Lung (tissue), 12 donors: Measurements from ENCODE around the gene MAP3K12. TPM values are rescaled to one million over a fixed set of nuclear protein-coding genes. Genes with fewer than 3 reads are reported as not detected.
A peak's percentile ranks its signal among the peaks of the same experiment; 100 is the strongest.

Experiments used
- ATAC-seq: fragments of 200-7000 bp; cut with Tn5 transposase; one replicate; pipeline ENCODE4 v1.9.1; 2020; ENCODE audit warnings: moderate number of reproducible peaks; ENCODE audit not compliant: insufficient read depth, low FRiP score
- DNase-seq, 3 donors: peaks; one replicate each; pipeline ENCODE4 v3.0.0-alpha.2; 2013 to 2017
- H3K27ac ChIP-seq, 2 donors: one replicate each; pipeline ENCODE4 v1.5.1; 2013; ENCODE audit warnings: mild to moderate bottlenecking in 2 of 2, moderate library complexity in 2 of 2, control low read depth in 1 of 2, inconsistent platforms in 1 of 2, low read depth in 1 of 2, low read length in 1 of 2
- H3K27me3 ChIP-seq, 3 donors: one replicate each; pipeline ENCODE4 v1.5.1; 2013; ENCODE audit warnings: low read length in 2 of 3; ENCODE audit not compliant: control insufficient read depth in 3 of 3, insufficient read depth in 3 of 3
- H3K36me3 ChIP-seq, 4 donors: one replicate each; pipeline ENCODE4 v1.5.1; 2013; ENCODE audit warnings: low read length in 4 of 4, mild to moderate bottlenecking in 1 of 4, moderate library complexity in 1 of 4; ENCODE audit not compliant: control insufficient read depth in 4 of 4, insufficient read depth in 4 of 4
- H3K4me1 ChIP-seq, 5 donors: one replicate each; pipeline ENCODE4 v1.5.1; 2013; ENCODE audit warnings: low read length in 5 of 5, mild to moderate bottlenecking in 2 of 5, moderate library complexity in 1 of 5; ENCODE audit not compliant: control insufficient read depth in 5 of 5, insufficient read depth in 5 of 5
- H3K4me3 ChIP-seq: one replicate; pipeline ENCODE4 v1.5.1; 2013; ENCODE audit warnings: mild to moderate bottlenecking, control low read depth, moderate library complexity
- H3K9ac ChIP-seq, 2 donors: one replicate each; pipeline ENCODE4 v1.5.1; 2013; ENCODE audit warnings: low read length in 2 of 2, control low read depth in 1 of 2; ENCODE audit not compliant: insufficient read depth in 1 of 2
- H3K9me3 ChIP-seq, 4 donors: one replicate each; pipeline ENCODE4 v1.5.1; 2013; ENCODE audit warnings: low read length in 3 of 4, mild to moderate bottlenecking in 1 of 4, moderate library complexity in 1 of 4; ENCODE audit not compliant: control insufficient read depth in 4 of 4, insufficient read depth in 3 of 4
- CTCF ChIP-seq: IDR thresholded peaks from 2 replicates; pipeline ENCODE4 v1.5.1; 2012; ENCODE audit warnings: mild to moderate bottlenecking; ENCODE audit errors: control extremely low read depth, extremely low read depth
- WGBS, 2 donors: extraction: QIAGEN DNeasy Blood & Tissue Kit; methylation state at CpG; one replicate each; pipeline ENCODE4 v1.1.7; 2013; 5-methylcytosine and 5-hydroxymethylcytosine counted together
- polyA plus RNA-seq, 2 donors: library from polyadenylated mRNA; stranded (reverse); fragments of 200-250 nt; gene quantifications; one replicate each; pipeline ENCODE4 v1.2.1, GENCODE V29; 2013
- total RNA-seq, 2 donors: library from RNA; depleted of rRNA in 1 of 2; stranded (reverse); fragments of >200 nt in 1 of 2; gene quantifications; one replicate each; pipeline ENCODE4 v1.2.1, GENCODE V29; 2014 to 2021
- donor health status: control.
- donor health status: control.
- donor health status: Bipolar disorder and iron deficiency.
- donor health status: healthy.
- donor health status: DM: yes; HTN: yes; CAD: no.

Gene MAP3K12
- total and polyA plus RNA-seq, 4 donors, result 13.4 to 25.4 (median 20.1) TPM

- Histone ChIP-seq H3K9ac (no peak overlapping the region), H3K4me1 (peaks cover 0 to 19% (median 0%) of the 10 kb centered on the region in 5 donors), H3K36me3 (peaks cover 59 to 85% (median 77%) of the 10 kb centered on the region in 4 donors), H3K9me3 (no peaks in the 10 kb centered on the region), H3K27me3 (no peaks in the 10 kb centered on the region), H3K4me3 (no peak overlapping the region), H3K27ac (no peak overlapping the region)
- no peak for TF ChIP-seq CTCF
- ATAC-seq, result no peak
- no peak for DNase-seq
- WGBS, 2 donors, result 86 to 93% methylated on average over 3 of the region's 3 CpGs
Measured at GRCh38 chr12:53461059-53461458, 38.2 kb downstream of the MAP3K12 start.

GRCh38 chr12:53459097-53459496, 40.2 kb downstream of the MAP3K12 start:
- no peak for TF ChIP-seq CTCF
- Histone ChIP-seq H3K27me3 (no peaks in the 10 kb centered on the region), H3K4me1 (peaks cover 0 to 20% (median 4%) of the 10 kb centered on the region in 5 donors), H3K36me3 (peaks cover 54 to 89% (median 76%) of the 10 kb centered on the region in 4 donors), H3K9ac (no peak overlapping the region), H3K9me3 (no peaks in the 10 kb centered on the region), H3K4me3 (no peak overlapping the region), H3K27ac (no peak overlapping the region)
- whole genome bisulfite sequencing, 2 donors, result 81 to 89% methylated on average over 4 of the region's 4 CpGs
- ATAC-seq (no peak), DNase-seq (no peak)

- WGBS, 2 donors, result 77 to 84% methylated on average over 6 of the region's 6 CpGs
- H3K9me3 ChIP-seq, result no peaks in the 10 kb centered on the region
- H3K9ac ChIP-seq, result no peak overlapping the region
- DNase-seq (no peak), ATAC-seq (no peak)
- H3K27me3 ChIP-seq, result no peaks in the 10 kb centered on the region
- peaks cover 45 to 70% (median 57%) of the 10 kb centered on the region in 4 donors for H3K36me3 ChIP-seq
- H3K4me1 ChIP-seq, result peaks cover 0 to 15% (median 15%) of the 10 kb centered on the region in 5 donors
- no peak overlapping the region for H3K4me3 ChIP-seq
- no peak for TF ChIP-seq CTCF
- H3K27ac ChIP-seq, result no peak overlapping the region
Measured at GRCh38 chr12:53456654-53457366, 42.4 kb downstream of the MAP3K12 start.

- Histone ChIP-seq H3K4me1 (peaks cover 0 to 17% (median 12%) of the 10 kb centered on the region in 5 donors), H3K27me3 (no peaks in the 10 kb centered on the region), H3K27ac (no peak overlapping the region), H3K9ac (peak overlapping the region in 1 of 2 donors; percentile 98), H3K9me3 (no peaks in the 10 kb centered on the region), H3K36me3 (peaks cover 31 to 51% (median 40%) of the 10 kb centered on the region in 4 donors), H3K4me3 (no peak overlapping the region)
- WGBS, 2 donors, result 58 to 85% methylated on average over 3 of the region's 3 CpGs
- no peak for TF ChIP-seq CTCF
- DNase-seq (no peak), ATAC-seq (no peak)
Measured at GRCh38 chr12:53454707-53455106, 44.6 kb downstream of the MAP3K12 start.
